ENCODE measurements around the gene PLEKHA8. TPM values are rescaled to one million over a fixed set of nuclear protein-coding genes. Genes with fewer than 3 reads are reported as not detected.

The PLEKHA8 gene
- total RNA-seq, 4 donors from 2014 or later: 4.6 to 11.8 (median 8.1) TPM

GRCh38 chr7:30162622-30163124 lies 134.5 kb downstream of the PLEKHA8 start:
- ATAC-seq (ENCODE audit: low FRiP score) (no peak), DNase-seq (ENCODE audit: low spot score) (no peak)
- TF ChIP-seq CTCF (IDR thresholded peaks at IDR 0.05): no peak

- TF ChIP-seq CTCF (IDR thresholded peaks at IDR 0.05): no peak
- DNase-seq (ENCODE audit: low spot score) (no peak), ATAC-seq (ENCODE audit: low FRiP score) (no peak)
These were observed 135.2 kb downstream of the PLEKHA8 start for GRCh38 chr7:30163231-30163894.

- ATAC-seq (ENCODE audit: low FRiP score): no peak
- no peak for DNase-seq (ENCODE audit: low spot score)
- TF ChIP-seq CTCF (IDR thresholded peaks at IDR 0.05): peak in 1 of 3 donors; percentile 2
These were observed 136.4 kb downstream of the PLEKHA8 start for GRCh38 chr7:30164567-30164966.

- DNase-seq (ENCODE audit: low spot score) (no peak), ATAC-seq (ENCODE audit: low FRiP score) (no peak)
- TF ChIP-seq CTCF (IDR thresholded peaks at IDR 0.05): no peak
These were observed 137.4 kb downstream of the PLEKHA8 start for GRCh38 chr7:30165590-30165989.

GRCh38 chr7:30166155-30166840 lies 138.1 kb downstream of the PLEKHA8 start:
- DNase-seq (ENCODE audit: low spot score) (no peak), ATAC-seq (ENCODE audit: low FRiP score) (no peak)
- no peak for TF ChIP-seq CTCF (IDR thresholded peaks at IDR 0.05)

GRCh38 chr7:30166841-30167235 lies 138.6 kb downstream of the PLEKHA8 start:
- no peak for TF ChIP-seq CTCF (IDR thresholded peaks at IDR 0.05)
- DNase-seq (ENCODE audit: low spot score) (no peak), ATAC-seq (ENCODE audit: low FRiP score) (no peak)

- ATAC-seq (ENCODE audit: low FRiP score) (no peak), DNase-seq (ENCODE audit: low spot score) (no peak)
These were observed 139.7 kb downstream of the PLEKHA8 start for GRCh38 chr7:30167901-30168300.

More at GRCh38 chr7:30167901-30168300, 139.7 kb downstream of the PLEKHA8 start:
- TF ChIP-seq CTCF (IDR thresholded peaks at IDR 0.05): no peak
